ENCODE measurements around the gene DAPP1.

Gene DAPP1

GRCh38 chr4:99835942-99836341, 19.3 kb downstream of the DAPP1 start:
- in situ Hi-C loops (cut with MboI; ENCODE audit: low sequenced_read_pairs, unreplicated experiment): no loop called here
- no peak for TF ChIP-seq CTCF (IDR thresholded peaks at IDR 0.05; ENCODE audit: borderline replicate concordance, control extremely low read depth, extremely low read depth, insufficient read depth, missing control alignments)
- DNase-seq (ENCODE audit: low spot score): no peak

- in situ Hi-C loops (cut with MboI; ENCODE audit: low sequenced_read_pairs, unreplicated experiment): no loop called here
- no peak for DNase-seq (ENCODE audit: low spot score)
- no peak for TF ChIP-seq CTCF (IDR thresholded peaks at IDR 0.05; ENCODE audit: borderline replicate concordance, control extremely low read depth, extremely low read depth, insufficient read depth, missing control alignments)
Observed at GRCh38 chr4:99838927-99839326, 22.3 kb downstream of the DAPP1 start.

GRCh38 chr4:99841129-99841528, 24.5 kb downstream of the DAPP1 start:
- in situ Hi-C loops (cut with MboI; ENCODE audit: low sequenced_read_pairs, unreplicated experiment): no loop called here
- no peak for DNase-seq (ENCODE audit: low spot score)
- no peak for TF ChIP-seq CTCF (IDR thresholded peaks at IDR 0.05; ENCODE audit: borderline replicate concordance, control extremely low read depth, extremely low read depth, insufficient read depth, missing control alignments)

- DNase-seq (ENCODE audit: low spot score): no peak
- no peak for TF ChIP-seq CTCF (IDR thresholded peaks at IDR 0.05; ENCODE audit: borderline replicate concordance, control extremely low read depth, extremely low read depth, insufficient read depth, missing control alignments)
- in situ Hi-C loops (cut with MboI; ENCODE audit: low sequenced_read_pairs, unreplicated experiment): no loop called here
Observed at GRCh38 chr4:99843413-99843812, 26.8 kb downstream of the DAPP1 start.

GRCh38 chr4:99844048-99844447, 27.4 kb downstream of the DAPP1 start:
- no peak for TF ChIP-seq CTCF (IDR thresholded peaks at IDR 0.05; ENCODE audit: borderline replicate concordance, control extremely low read depth, extremely low read depth, insufficient read depth, missing control alignments)
- in situ Hi-C loops (cut with MboI; ENCODE audit: low sequenced_read_pairs, unreplicated experiment): no loop called here
- no peak for DNase-seq (ENCODE audit: low spot score)

- in situ Hi-C loops (cut with MboI; ENCODE audit: low sequenced_read_pairs, unreplicated experiment): no loop called here
- TF ChIP-seq CTCF (IDR thresholded peaks at IDR 0.05; ENCODE audit: borderline replicate concordance, control extremely low read depth, extremely low read depth, insufficient read depth, missing control alignments): no peak
- no peak for DNase-seq (ENCODE audit: low spot score)
Observed at GRCh38 chr4:99845179-99845578, 28.6 kb downstream of the DAPP1 start.
